PC-9 (cell line): ENCODE results near the gene PRKG1.

Source experiments
- CTCF ChIP-seq: fragments of 200-600 bp; sonication (generic); conservative IDR thresholded peaks from 2 replicates; pipeline ENCODE4 v1.6.1; 2017; ENCODE audit warnings: mixed run types, antibody characterized with exemption, mild to moderate bottlenecking, moderate library complexity
- EZH2 ChIP-seq: fragments of 200-600 bp; sonication (generic); IDR thresholded peaks from 2 replicates; pipeline ENCODE4 v1.8.0; 2017; ENCODE audit warnings: antibody characterized with exemption, low read depth

- TF ChIP-seq CTCF, result no peak
- no peak for TF ChIP-seq EZH2
Observed at GRCh38 chr10:51711519-51711891, 637.2 kb downstream of the PRKG1 start.
